Bronchial epithelial cell (primary cell): ENCODE data around the gene QSOX1. TPM values are rescaled to one million over a fixed set of nuclear protein-coding genes. Genes with fewer than 3 reads are reported as not detected.
A peak's percentile ranks its signal among the peaks of the same experiment; 100 is the strongest.

Experiments
- DNase-seq: peaks from one replicate; pipeline ENCODE4 v3.0.0-alpha.2; 2010; ENCODE audit warnings: low read depth
- FAIRE-seq: peaks from 2 replicates; lab custom pipeline; 2011; peaks lifted over from hg19 to GRCh38; lab: Jason Lieb, UNC
- H3K27me3 ChIP-seq: 2 replicates; pipeline ENCODE4 v1.5.1; 2011; ENCODE audit warnings: low read length; ENCODE audit not compliant: control insufficient read depth, insufficient read depth
- H3K36me3 ChIP-seq: 2 replicates; pipeline ENCODE4 v1.5.1; 2011; ENCODE audit warnings: low read length; ENCODE audit not compliant: control insufficient read depth, insufficient read depth
- H3K4me3 ChIP-seq: 2 replicates; pipeline ENCODE4 v1.5.1; 2011; ENCODE audit warnings: mild to moderate bottlenecking, low read depth, low read length, control low read depth
- CTCF ChIP-seq: IDR thresholded peaks from 2 replicates; pipeline ENCODE4 v1.5.1; 2011; ENCODE audit warnings: mild to moderate bottlenecking, moderate library complexity, low read length, control low read depth, inconsistent platforms; ENCODE audit not compliant: insufficient read depth, severe bottlenecking
- total RNA-seq: library from RNA; depleted of rRNA; stranded (reverse); fragments of >200 nt; gene quantifications from 2 replicates; pipeline ENCODE4 v1.2.1, GENCODE V29; 2014

Gene QSOX1
- total RNA-seq, 1 donor from 2014 or later: 134 TPM

GRCh38 chr1:180156631-180157091 lies 2.0 kb downstream of the QSOX1 start:
- FAIRE-seq (no peak), DNase-seq (peak; percentile 69)
- Histone ChIP-seq H3K36me3 (peaks cover 2% of the 10 kb centered on the region), H3K27me3 (no peaks in the 10 kb centered on the region), H3K4me3 (no peak overlapping the region)
- no peak for TF ChIP-seq CTCF

- peaks cover 2% of the 10 kb centered on the region for H3K36me3 ChIP-seq
- TF ChIP-seq CTCF: no peak
- no peaks in the 10 kb centered on the region for H3K27me3 ChIP-seq
- no peak overlapping the region for H3K4me3 ChIP-seq
- DNase-seq (no peak), FAIRE-seq (no peak)
Measured at GRCh38 chr1:180157108-180157507, 2.4 kb downstream of the QSOX1 start.

DNA sequence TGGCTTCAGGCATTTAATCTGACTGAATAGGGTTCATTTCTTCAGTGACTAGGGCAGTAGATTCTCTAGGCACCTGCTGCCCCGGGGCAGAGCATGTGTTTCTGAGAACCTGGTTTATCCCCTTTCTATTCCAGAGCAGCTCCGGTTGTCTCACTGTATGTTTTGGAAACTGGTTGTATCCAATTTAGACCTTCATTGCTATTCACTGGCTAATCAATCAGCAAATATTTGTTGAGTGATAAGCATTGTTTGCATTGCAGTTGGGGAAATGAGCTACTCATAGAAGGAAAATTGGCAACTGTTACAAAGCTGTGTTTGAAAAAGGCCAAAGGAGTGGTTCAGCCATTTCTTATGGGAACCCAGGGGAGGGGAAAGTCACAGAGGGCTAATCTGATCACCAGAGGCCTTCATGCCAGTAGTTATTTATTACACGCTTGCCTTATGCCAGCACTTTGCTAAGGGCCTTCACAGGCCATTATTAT lies 2.9 kb downstream of the QSOX1 start:
- TF ChIP-seq CTCF: no peak
- peak; percentile 57 for DNase-seq
- no peak for FAIRE-seq
- Histone ChIP-seq H3K27me3 (no peaks in the 10 kb centered on the region), H3K36me3 (peaks cover 2% of the 10 kb centered on the region), H3K4me3 (no peak overlapping the region)

DNA sequence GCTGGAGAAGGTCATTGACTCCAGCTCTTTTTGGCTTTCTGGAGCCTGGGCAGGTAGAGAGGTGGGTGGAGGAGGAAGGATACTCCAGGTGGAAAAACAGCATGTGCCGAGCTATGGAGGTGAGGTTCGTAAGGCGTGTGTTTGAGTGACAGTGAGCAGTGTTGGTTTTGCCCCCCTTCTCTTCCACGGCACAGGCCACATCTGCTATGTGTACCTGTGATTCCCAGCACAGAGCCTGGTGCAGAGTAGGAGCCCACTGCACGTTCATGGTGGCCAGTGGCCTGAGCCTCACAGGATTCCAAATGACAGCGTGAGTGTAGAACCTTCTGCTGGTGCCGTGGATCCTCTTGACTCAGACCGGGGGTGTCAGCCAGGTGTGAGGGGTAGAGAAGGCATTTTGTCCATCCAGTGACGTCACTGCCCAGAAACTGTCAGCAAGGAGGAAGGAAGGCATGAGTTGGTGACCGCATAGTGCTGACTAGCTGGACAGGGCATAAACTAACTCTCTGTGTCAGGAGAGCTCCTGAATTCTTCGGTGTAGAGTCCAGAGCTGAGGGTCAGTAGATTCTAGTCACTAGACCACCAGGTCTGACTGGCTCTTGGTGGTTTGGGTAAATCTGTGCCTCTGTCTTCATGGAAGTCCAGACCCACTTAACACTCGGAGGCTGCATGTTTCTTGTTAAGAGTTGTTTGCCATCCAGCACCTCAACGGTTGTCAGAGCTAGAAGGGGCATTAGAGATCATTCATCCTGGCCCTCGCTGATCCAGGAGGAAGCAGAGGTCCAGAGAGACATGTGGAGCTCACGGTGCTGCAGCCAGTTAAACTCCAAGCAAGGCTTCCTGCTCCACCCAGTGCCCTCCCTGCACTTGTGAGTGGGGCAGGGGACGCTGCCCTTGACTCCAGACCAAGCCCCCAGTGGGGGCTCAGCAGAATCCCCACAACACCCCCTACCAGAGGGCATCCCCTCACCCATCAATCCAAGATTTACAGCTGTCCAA lies 3.8 kb downstream of the QSOX1 start:
- no peak for FAIRE-seq
- H3K36me3 ChIP-seq: peaks cover 2% of the 10 kb centered on the region
- no peaks in the 10 kb centered on the region for H3K27me3 ChIP-seq
- no peak for TF ChIP-seq CTCF
- DNase-seq: no peak
- H3K4me3 ChIP-seq: no peak overlapping the region

DNA sequence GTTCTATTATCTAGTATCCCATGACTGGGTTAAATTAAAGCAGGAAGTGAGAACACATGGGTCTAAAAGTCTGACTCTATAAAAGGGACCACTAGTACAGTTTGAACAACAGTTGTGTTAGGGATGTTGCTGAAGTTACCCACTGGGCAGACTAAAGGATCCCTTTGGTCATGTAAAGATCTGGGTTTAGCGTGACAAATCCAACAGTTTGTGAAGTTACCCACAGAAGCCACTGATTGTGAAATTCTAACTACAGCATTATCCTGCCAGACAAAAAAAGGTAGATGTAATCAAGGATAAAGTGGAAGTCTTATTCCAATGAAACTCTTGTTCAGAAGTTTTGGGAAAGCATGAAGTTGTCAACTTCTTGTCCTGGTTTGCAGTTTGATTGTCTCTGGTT lies 5.7 kb downstream of the QSOX1 start:
- Histone ChIP-seq H3K36me3 (peaks cover 5% of the 10 kb centered on the region), H3K4me3 (no peak overlapping the region), H3K27me3 (no peaks in the 10 kb centered on the region)
- FAIRE-seq: no peak
- TF ChIP-seq CTCF: no peak
- no peak for DNase-seq
